SK-N-SH treated with all-trans-retinoic acid at 6 μM for 48 hours (cell line): ENCODE data around the gene TEKT2.

Source experiments
- ATAC-seq: fragments of 200-7000 bp; cut with Tn5 transposase; 3 replicates; pipeline ENCODE4 v1.9.1; 2020; ENCODE audit warnings: mild to moderate bottlenecking, moderate library complexity
- ARNTL ChIP-seq: fragments of 450-650 bp; formaldehyde crosslinking; IDR thresholded peaks from 2 replicates; pipeline ENCODE4 v1.5.0; 2020; ENCODE audit warnings: low read depth, mild to moderate bottlenecking, moderate library complexity, borderline replicate concordance
- BACH2 ChIP-seq: fragments of 250-450 bp; sonication (Bioruptor Pico); IDR thresholded peaks from 2 replicates; pipeline ENCODE4 v1.9.0; 2021; ENCODE audit warnings: mild to moderate bottlenecking, borderline replicate concordance
- CREB5 ChIP-seq: fragments of 250-450 bp; sonication (Bioruptor Pico); IDR thresholded peaks from 2 replicates; pipeline ENCODE4 v1.5.1; 2020; ENCODE audit warnings: low read depth, mild to moderate bottlenecking, moderate library complexity
- CSDC2 ChIP-seq: fragments of 250-450 bp; sonication (Bioruptor Pico); IDR thresholded peaks from 2 replicates; pipeline ENCODE4 v1.5.0; 2020; ENCODE audit warnings: mild to moderate bottlenecking, moderate library complexity
- ESRRG ChIP-seq: fragments of 250-450 bp; sonication (Bioruptor Pico); IDR thresholded peaks from 2 replicates; pipeline ENCODE4 v1.6.1; 2021; ENCODE audit warnings: mild to moderate bottlenecking
- OSR1 ChIP-seq: fragments of 250-450 bp; sonication (Bioruptor Pico); IDR thresholded peaks from 2 replicates; pipeline ENCODE4 v1.8.0; 2022; ENCODE audit warnings: moderate library complexity, mild to moderate bottlenecking, inconsistent platforms
- PATZ1 ChIP-seq: fragments of 250-450 bp; sonication (Bioruptor Pico); IDR thresholded peaks from 2 replicates; pipeline ENCODE4 v1.8.0; 2020; ENCODE audit warnings: mild to moderate bottlenecking, moderate library complexity, borderline replicate concordance
- POU6F1 ChIP-seq: fragments of 250-450 bp; sonication (Bioruptor Pico); IDR thresholded peaks from 2 replicates; pipeline ENCODE4 v1.8.0; 2021; ENCODE audit warnings: low read depth, mild to moderate bottlenecking, moderate library complexity, borderline replicate concordance
- PPARA ChIP-seq: fragments of 250-450 bp; sonication (Bioruptor Pico); IDR thresholded peaks from 2 replicates; pipeline ENCODE4 v1.5.0; 2020; ENCODE audit warnings: mild to moderate bottlenecking, borderline replicate concordance
- RARB ChIP-seq: fragments of 250-450 bp; sonication (Bioruptor Pico); IDR thresholded peaks from 2 replicates; pipeline ENCODE4 v1.8.0; 2021; ENCODE audit warnings: mild to moderate bottlenecking, moderate library complexity
- TCF4 ChIP-seq: fragments of 250-450 bp; sonication (Bioruptor Pico); IDR thresholded peaks from 2 replicates; pipeline ENCODE4 v1.8.0; 2021; ENCODE audit warnings: mild to moderate bottlenecking, moderate library complexity, borderline replicate concordance
- TSHZ2 ChIP-seq: fragments of 250-450 bp; sonication (Bioruptor Pico); IDR thresholded peaks from 2 replicates; pipeline ENCODE4 v1.5.0; 2020; ENCODE audit warnings: mild to moderate bottlenecking, moderate library complexity
- ZFP3 ChIP-seq: fragments of 250-450 bp; sonication (Bioruptor Pico); IDR thresholded peaks from 2 replicates; pipeline ENCODE4 v1.5.0; 2020; ENCODE audit warnings: mild to moderate bottlenecking, moderate library complexity
- ZFP30 ChIP-seq: fragments of 450-650 bp; formaldehyde crosslinking; IDR thresholded peaks from 2 replicates; pipeline ENCODE4 v1.5.0; 2022; ENCODE audit warnings: mild to moderate bottlenecking, moderate library complexity
- ZNF565 ChIP-seq: fragments of 450-650 bp; formaldehyde crosslinking; conservative IDR thresholded peaks from 2 replicates; pipeline ENCODE4 v1.5.0; 2020; ENCODE audit warnings: low read depth, mild to moderate bottlenecking, moderate library complexity
- ZNF70 ChIP-seq: fragments of 450-650 bp; formaldehyde crosslinking; IDR thresholded peaks from 2 replicates; pipeline ENCODE4 v1.5.0; 2020; ENCODE audit warnings: mild to moderate bottlenecking, moderate library complexity
- ZNF8 ChIP-seq: fragments of 450-650 bp; formaldehyde crosslinking; IDR thresholded peaks from 2 replicates; pipeline ENCODE4 v1.5.0; 2020; ENCODE audit warnings: mild to moderate bottlenecking, moderate library complexity

The TEKT2 gene

GRCh38 chr1:36108314-36108713 lies 24.4 kb downstream of the TEKT2 start (continued):
- no peak for TF ChIP-seq PATZ1 (CRISPR knock-in tag)

GRCh38 chr1:36109041-36109679 lies 25.3 kb downstream of the TEKT2 start:
- peak; percentile 92 for ATAC-seq
- TF ChIP-seq PATZ1 (CRISPR knock-in tag), result peak; percentile 60; the same call in 1 of the 2 replicates
- no peak for TF ChIP-seq ZNF70 (CRISPR knock-in tag)
- no peak for TF ChIP-seq ZNF565 (CRISPR knock-in tag)

- no peak for TF ChIP-seq TSHZ2 (CRISPR knock-in tag)
- TF ChIP-seq PATZ1 (CRISPR knock-in tag), result no peak
- TF ChIP-seq ARNTL (CRISPR knock-in tag), result no peak
- no peak for TF ChIP-seq TCF4 (CRISPR knock-in tag)
- TF ChIP-seq OSR1 (CRISPR knock-in tag), result no peak
- no peak for TF ChIP-seq ZNF8 (CRISPR knock-in tag)
- no peak for TF ChIP-seq ZFP30 (CRISPR knock-in tag)
- no peak for TF ChIP-seq PPARA (CRISPR knock-in tag)
- no peak for TF ChIP-seq ZNF565 (CRISPR knock-in tag)
- TF ChIP-seq CREB5, result no peak
- TF ChIP-seq POU6F1 (CRISPR knock-in tag), result no peak
- TF ChIP-seq RARB (CRISPR knock-in tag), result no peak
- no peak for TF ChIP-seq ESRRG
- no peak for TF ChIP-seq CSDC2 (CRISPR knock-in tag)
- ATAC-seq, result no peak
Measured at GRCh38 chr1:36111151-36111550, 27.3 kb downstream of the TEKT2 start.

GRCh38 chr1:36112823-36113222 lies 28.9 kb downstream of the TEKT2 start:
- no peak for TF ChIP-seq OSR1 (CRISPR knock-in tag)
- no peak for TF ChIP-seq ZFP3 (CRISPR knock-in tag)
- no peak for TF ChIP-seq ESRRG
- TF ChIP-seq ZFP30 (CRISPR knock-in tag), result no peak
- TF ChIP-seq TSHZ2 (CRISPR knock-in tag), result no peak
- TF ChIP-seq BACH2 (CRISPR knock-in tag), result no peak
- no peak for ATAC-seq
